KMS-11 (cell line): ENCODE measurements around the gene NMUR1.

Experiments
- H2AFZ ChIP-seq: fragments of 200-600 bp; sonication (generic); 2 replicates; pipeline ENCODE4 v1.6.1; 2016; ENCODE audit warnings: antibody characterized with exemption, mixed run types, low read depth
- H3K27ac ChIP-seq: fragments of 200-600 bp; sonication (generic); 2 replicates; pipeline ENCODE4 v1.6.1; 2016; ENCODE audit warnings: mild to moderate bottlenecking, mixed run types
- H3K27me3 ChIP-seq: fragments of 200-600 bp; sonication (generic); 2 replicates; pipeline ENCODE4 v1.6.1; 2017; ENCODE audit warnings: mild to moderate bottlenecking, low read depth, mixed run types, moderate library complexity; ENCODE audit not compliant: insufficient read depth
- H3K36me3 ChIP-seq: fragments of 200-600 bp; sonication (generic); 2 replicates; pipeline ENCODE4 v1.6.1; 2017; ENCODE audit warnings: mild to moderate bottlenecking, mixed run types; ENCODE audit not compliant: insufficient read depth
- H3K4me1 ChIP-seq: fragments of 200-600 bp; sonication (generic); 2 replicates; pipeline ENCODE4 v1.6.1; 2016; ENCODE audit warnings: mild to moderate bottlenecking, low read depth, mixed run types; ENCODE audit not compliant: poor library complexity, severe bottlenecking
- H3K4me2 ChIP-seq: fragments of 200-600 bp; sonication (generic); 2 replicates; pipeline ENCODE4 v1.7.0; 2016; ENCODE audit warnings: mild to moderate bottlenecking, mixed run types
- H3K4me3 ChIP-seq: fragments of 200-600 bp; sonication (generic); IDR thresholded peaks from 2 replicates; pipeline ENCODE4 v1.6.1; 2017; ENCODE audit warnings: low read depth, low read length, mixed read lengths; ENCODE audit not compliant: insufficient read depth
- H3K79me2 ChIP-seq: fragments of 200-600 bp; sonication (generic); 2 replicates; pipeline ENCODE4 v1.6.1; 2016; ENCODE audit warnings: low read depth, mixed run types; ENCODE audit not compliant: insufficient read depth
- H3K9ac ChIP-seq: fragments of 200-600 bp; sonication (generic); 2 replicates; pipeline ENCODE4 v1.6.1; 2016; ENCODE audit warnings: mild to moderate bottlenecking, mixed run types
- H4K20me1 ChIP-seq: fragments of 200-600 bp; sonication (generic); 2 replicates; pipeline ENCODE4 v1.6.1; 2016; ENCODE audit warnings: mild to moderate bottlenecking, mixed run types; ENCODE audit not compliant: insufficient read depth
- CTCF ChIP-seq: fragments of 200-600 bp; sonication (generic); conservative IDR thresholded peaks from 2 replicates; pipeline ENCODE4 v1.6.1; 2017; ENCODE audit warnings: low read depth, mild to moderate bottlenecking, antibody characterized with exemption, low read length, moderate library complexity, mixed read lengths

NMUR1 gene

GRCh38 chr2:231476920-231477319, 53.3 kb downstream of the NMUR1 start:
- Histone ChIP-seq H3K27ac (no peak overlapping the region), H3K4me2 (no peak overlapping the region), H3K27me3 (no peaks in the 10 kb centered on the region), H3K79me2 (no peaks in the 10 kb centered on the region), H3K9ac (no peak overlapping the region), H3K36me3 (no peaks in the 10 kb centered on the region), H3K4me1 (no peaks in the 10 kb centered on the region), H4K20me1 (no peaks in the 10 kb centered on the region), H3K4me3 (no peak overlapping the region), H2AFZ (no peak overlapping the region)
- no peak for TF ChIP-seq CTCF

- no peak for TF ChIP-seq CTCF
- H3K4me1 ChIP-seq, result no peaks in the 10 kb centered on the region
- H3K36me3 ChIP-seq, result no peaks in the 10 kb centered on the region
- H4K20me1 ChIP-seq, result no peaks in the 10 kb centered on the region
- H3K4me2 ChIP-seq, result no peak overlapping the region
- H3K27ac ChIP-seq, result no peak overlapping the region
- H2AFZ ChIP-seq, result no peak overlapping the region
- no peaks in the 10 kb centered on the region for H3K27me3 ChIP-seq
- no peak overlapping the region for H3K4me3 ChIP-seq
- H3K79me2 ChIP-seq, result no peaks in the 10 kb centered on the region
- no peak overlapping the region for H3K9ac ChIP-seq
These were observed 54.3 kb downstream of the NMUR1 start for GRCh38 chr2:231475965-231476364.
